GM21619 (cell line): Measurements from ENCODE around the gene CHCHD6.

ENCODE experiments used
- ATAC-seq: cut with Tn5 transposase; IDR thresholded peaks from one replicate; pipeline ENCODE4 v1.9.1; 2021; ENCODE audit not compliant: unreplicated experiment

CHCHD6 gene

GRCh38 chr3:126817781-126818180 is 113.7 kb downstream of the CHCHD6 start:
- no peak for ATAC-seq

- ATAC-seq = no peak
Observed at GRCh38 chr3:126818400-126819095, 114.5 kb downstream of the CHCHD6 start.

GRCh38 chr3:126826693-126827092 is 122.7 kb downstream of the CHCHD6 start:
- no peak for ATAC-seq

- no peak for ATAC-seq
Observed at GRCh38 chr3:126827121-126827520, 123.1 kb downstream of the CHCHD6 start.

- no peak for ATAC-seq
Observed at GRCh38 chr3:126828306-126828705, 124.3 kb downstream of the CHCHD6 start.

- ATAC-seq = no peak
Observed at GRCh38 chr3:126832933-126833332, 128.9 kb downstream of the CHCHD6 start.

GRCh38 chr3:126834596-126835471 is 130.8 kb downstream of the CHCHD6 start:
- ATAC-seq = no peak

GRCh38 chr3:126835472-126836219 is 131.6 kb downstream of the CHCHD6 start:
- ATAC-seq = no peak

- no peak for ATAC-seq
Observed at GRCh38 chr3:126836220-126836860, 132.3 kb downstream of the CHCHD6 start.

GRCh38 chr3:126837773-126838172 is 133.7 kb downstream of the CHCHD6 start:
- ATAC-seq = no peak

- no peak for ATAC-seq
Observed at GRCh38 chr3:126845920-126846715, 142.1 kb downstream of the CHCHD6 start.

- no peak for ATAC-seq
Observed at GRCh38 chr3:126847061-126847460, 143.0 kb downstream of the CHCHD6 start.

- ATAC-seq = no peak
Observed at GRCh38 chr3:126848991-126849390, 145.0 kb downstream of the CHCHD6 start.

- no peak for ATAC-seq
Observed at GRCh38 chr3:126849768-126850167, 145.7 kb downstream of the CHCHD6 start.

- no peak for ATAC-seq
Observed at GRCh38 chr3:126850370-126851085, 146.5 kb downstream of the CHCHD6 start.

- no peak for ATAC-seq
Observed at GRCh38 chr3:126851382-126851781, 147.3 kb downstream of the CHCHD6 start.

- ATAC-seq = no peak
Observed at GRCh38 chr3:126851934-126852333, 147.9 kb downstream of the CHCHD6 start.

- no peak for ATAC-seq
Observed at GRCh38 chr3:126852511-126852910, 148.5 kb downstream of the CHCHD6 start.

- no peak for ATAC-seq
Observed at GRCh38 chr3:126854666-126855065, 150.6 kb downstream of the CHCHD6 start.

- no peak for ATAC-seq
Observed at GRCh38 chr3:126855374-126855773, 151.3 kb downstream of the CHCHD6 start.
